Testis (tissue), 3 donors: ENCODE results near the gene E2F7. TPM values are rescaled to one million over a fixed set of nuclear protein-coding genes. Genes with fewer than 3 reads are reported as not detected.

Experiments
- DNase-seq: peaks from one replicate; pipeline ENCODE4 v3.0.0-alpha.2; 2019
- H3K27ac ChIP-seq, 2 donors: fragments of 200-600 bp; sonication (generic); one replicate each; pipeline ENCODE4 v1.5.1; 2019
- H3K27me3 ChIP-seq: fragments of 200-600 bp; sonication (generic); one replicate; pipeline ENCODE4 v1.5.1; 2019
- H3K36me3 ChIP-seq: fragments of 200-600 bp; sonication (generic); one replicate; pipeline ENCODE4 v1.5.1; 2017; ENCODE audit warnings: low read depth; ENCODE audit errors: missing control alignments
- H3K4me1 ChIP-seq: fragments of 200-600 bp; sonication (generic); one replicate; pipeline ENCODE4 v1.5.1; 2019
- H3K4me3 ChIP-seq, 2 donors: fragments of 200-600 bp; sonication (generic); one replicate each; pipeline ENCODE4 v1.5.1; 2017 to 2019
- H3K9me3 ChIP-seq: fragments of 200-600 bp; sonication (generic); one replicate; pipeline ENCODE4 v1.5.1; 2017
- POLR2A ChIP-seq: fragments of 450-650 bp; IDR thresholded peaks from one replicate; pipeline ENCODE4 v1.6.1; 2017; ENCODE audit warnings: antibody characterized with exemption, mild to moderate bottlenecking, moderate library complexity
- WGBS, 2 donors: methylation state at CpG; one replicate each; pipeline ENCODE4 v1.1.5; 2018; 5-methylcytosine and 5-hydroxymethylcytosine counted together
- intact Hi-C: fragments of 100-400 bp; cut with DNase I; formaldehyde crosslinking; loops from one replicate; pipeline ENCODE4 v1.15.1; 2023; ENCODE audit warnings: low total_unique reads
- polyA plus RNA-seq: library from polyadenylated mRNA; stranded (reverse); fragments of 350-450 nt; fragmentation: Illumina TruSeq; extraction: RNeasy Lipid Tissue Mini Kit (QIAGEN cat#74804); gene quantifications from one replicate; pipeline ENCODE4 v1.2.3, GENCODE V29; 2014; ENCODE audit warnings: low read depth, low replicate concordance; ENCODE audit not compliant: insufficient read depth
- total RNA-seq, 2 donors: library from RNA; depleted of rRNA; stranded (reverse); fragments of >200 nt; gene quantifications; one replicate each; pipeline ENCODE4 v1.2.3, GENCODE V29; 2016
- TF ChIP-seq, protein P1 (sequence below), 3 experiments: fragments of 450-650 bp in 2 of 3; fragments of 200-600 bp in 1 of 3; sonication (generic) in 1 of 3; IDR thresholded peaks; one replicate each; pipeline ENCODE4 v1.5.1; 2016 to 2019; ENCODE audit warnings: antibody characterized with exemption in 3 of 3, mild to moderate bottlenecking in 2 of 3, moderate library complexity in 1 of 3

Gene E2F7
- total and polyA plus RNA-seq, 3 donors from 2014 or later, result 1.9 to 4.2 (median 3.5) TPM

DNA sequence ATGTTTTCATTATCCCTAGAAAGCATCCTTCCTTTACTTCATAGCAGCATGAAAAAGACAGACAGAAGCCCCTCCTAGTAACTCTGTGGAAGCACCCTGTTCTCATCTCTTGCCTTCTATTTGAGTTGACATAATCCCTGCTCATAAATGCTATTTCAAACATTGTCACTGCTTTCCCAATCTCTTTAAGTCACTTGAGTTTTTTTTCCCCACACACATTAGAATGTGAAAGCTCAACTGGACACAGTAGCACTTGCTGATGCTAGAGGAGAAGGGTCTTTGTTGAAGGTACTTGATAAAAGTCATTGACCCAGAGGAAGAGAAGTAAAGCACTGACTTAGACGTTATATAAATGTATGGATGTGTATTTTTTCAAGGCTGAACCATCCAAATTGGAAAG, 3.0 kb downstream of the E2F7 start:
- H3K27me3 ChIP-seq, result no peaks in the 10 kb centered on the region
- intact Hi-C loops, result no loop called here
- no peaks in the 10 kb centered on the region for H3K4me1 ChIP-seq
- TF ChIP-seq, protein P1, sequence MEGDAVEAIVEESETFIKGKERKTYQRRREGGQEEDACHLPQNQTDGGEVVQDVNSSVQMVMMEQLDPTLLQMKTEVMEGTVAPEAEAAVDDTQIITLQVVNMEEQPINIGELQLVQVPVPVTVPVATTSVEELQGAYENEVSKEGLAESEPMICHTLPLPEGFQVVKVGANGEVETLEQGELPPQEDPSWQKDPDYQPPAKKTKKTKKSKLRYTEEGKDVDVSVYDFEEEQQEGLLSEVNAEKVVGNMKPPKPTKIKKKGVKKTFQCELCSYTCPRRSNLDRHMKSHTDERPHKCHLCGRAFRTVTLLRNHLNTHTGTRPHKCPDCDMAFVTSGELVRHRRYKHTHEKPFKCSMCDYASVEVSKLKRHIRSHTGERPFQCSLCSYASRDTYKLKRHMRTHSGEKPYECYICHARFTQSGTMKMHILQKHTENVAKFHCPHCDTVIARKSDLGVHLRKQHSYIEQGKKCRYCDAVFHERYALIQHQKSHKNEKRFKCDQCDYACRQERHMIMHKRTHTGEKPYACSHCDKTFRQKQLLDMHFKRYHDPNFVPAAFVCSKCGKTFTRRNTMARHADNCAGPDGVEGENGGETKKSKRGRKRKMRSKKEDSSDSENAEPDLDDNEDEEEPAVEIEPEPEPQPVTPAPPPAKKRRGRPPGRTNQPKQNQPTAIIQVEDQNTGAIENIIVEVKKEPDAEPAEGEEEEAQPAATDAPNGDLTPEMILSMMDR (IDR thresholded peaks at IDR 0.05), result no peak
- H3K27ac ChIP-seq, result no peak overlapping the region
- no peaks in the 10 kb centered on the region for H3K9me3 ChIP-seq
- WGBS, 2 donors, result 60 to 86% methylated on average over 1 of the region's 1 CpG
- H3K36me3 ChIP-seq, result no peaks in the 10 kb centered on the region
- DNase-seq, result no peak
- no peak overlapping the region for H3K4me3 ChIP-seq

DNA sequence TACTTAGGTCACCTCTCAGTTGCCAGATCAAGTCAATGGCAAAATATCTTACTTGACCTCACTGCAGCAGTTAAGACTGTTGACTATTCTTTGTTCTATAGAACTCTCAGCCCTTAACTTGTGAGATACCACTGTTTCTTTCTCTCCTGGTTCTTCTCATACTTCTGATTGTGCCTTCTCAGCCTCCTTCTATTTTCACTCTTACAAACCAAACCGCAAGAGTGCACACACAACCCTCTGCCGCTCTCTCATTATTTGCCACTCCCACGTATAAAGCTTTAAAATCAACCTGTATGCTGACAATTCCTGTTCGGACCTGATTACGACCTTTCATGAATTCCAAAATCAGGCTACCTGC, 4.5 kb downstream of the E2F7 start:
- TF ChIP-seq, protein P1 (IDR thresholded peaks at IDR 0.05), result no peak
- TF ChIP-seq POLR2A, result no peak
- WGBS, 2 donors, result 84 to 93% methylated on average over 5 of the region's 5 CpGs
- no peak overlapping the region for H3K27ac ChIP-seq
- H3K4me3 ChIP-seq, result no peak overlapping the region
- intact Hi-C loops, result no loop called here
- H3K4me1 ChIP-seq, result no peaks in the 10 kb centered on the region
- H3K27me3 ChIP-seq, result no peaks in the 10 kb centered on the region
- H3K9me3 ChIP-seq, result no peaks in the 10 kb centered on the region
- H3K36me3 ChIP-seq, result no peaks in the 10 kb centered on the region
- no peak for DNase-seq

DNA sequence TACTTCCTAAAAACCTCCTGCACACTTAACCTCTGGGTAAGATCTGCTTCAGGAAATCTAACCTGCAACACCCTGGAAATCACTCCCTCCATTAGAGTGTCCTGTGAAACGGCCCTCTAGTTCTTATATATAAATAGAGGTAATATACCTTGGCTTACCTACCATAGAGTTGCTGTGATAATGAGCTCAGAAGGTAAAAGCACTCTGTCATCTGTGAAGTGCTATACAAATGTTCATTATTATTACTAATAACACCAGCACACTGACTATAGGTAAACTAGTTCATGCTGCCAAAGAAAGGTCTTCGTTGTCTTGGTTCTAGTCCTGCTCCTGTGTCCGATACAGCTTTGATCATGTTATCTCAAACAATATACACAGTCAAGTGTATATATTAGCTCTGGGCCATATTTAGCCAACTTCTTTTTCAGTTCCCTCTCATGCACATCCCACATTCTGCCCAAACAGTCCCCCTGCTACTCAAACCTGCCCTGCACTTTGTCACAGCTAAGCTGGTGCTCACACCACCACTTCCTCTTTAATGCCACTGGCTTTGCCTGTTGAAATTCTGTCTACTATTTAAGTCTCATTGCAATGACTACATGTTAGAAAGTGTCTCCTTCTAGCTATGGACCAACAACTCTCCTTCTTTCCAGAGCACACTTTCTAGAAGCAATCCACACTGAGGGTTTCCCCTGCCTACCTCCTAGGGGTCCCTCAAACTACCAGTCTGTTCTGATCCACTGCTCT, 5.1 kb downstream of the E2F7 start:
- no peaks in the 10 kb centered on the region for H3K4me1 ChIP-seq
- H3K36me3 ChIP-seq, result no peaks in the 10 kb centered on the region
- intact Hi-C loops, result no loop called here
- TF ChIP-seq, protein P1 (IDR thresholded peaks at IDR 0.05), result no peak
- TF ChIP-seq POLR2A, result no peak
- DNase-seq, result no peak
- H3K27ac ChIP-seq, result no peak overlapping the region
- WGBS, 2 donors, result 85 to 94% methylated on average over 3 of the region's 3 CpGs
- no peaks in the 10 kb centered on the region for H3K27me3 ChIP-seq
- H3K9me3 ChIP-seq, result no peaks in the 10 kb centered on the region
- H3K4me3 ChIP-seq, result no peak overlapping the region

DNA sequence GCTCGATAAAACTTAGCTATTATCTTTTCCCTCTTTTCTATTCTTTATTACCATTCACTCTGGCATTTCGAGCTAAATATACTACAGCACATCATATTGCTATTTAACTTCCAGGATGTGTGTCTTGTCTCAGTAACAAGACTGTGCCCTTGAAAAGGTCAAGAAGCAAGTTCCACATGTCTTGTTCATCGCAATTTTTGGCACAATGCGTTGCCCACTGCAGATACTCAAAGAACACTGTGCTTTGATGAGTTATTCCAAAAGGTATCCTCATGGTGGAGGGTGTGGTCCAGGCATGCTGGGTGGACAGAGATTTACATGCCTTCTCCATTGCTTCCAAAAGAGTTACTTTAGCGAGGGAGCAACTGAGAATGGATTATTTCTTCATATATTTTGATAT, 6.6 kb downstream of the E2F7 start:
- Histone ChIP-seq H3K27ac (no peak overlapping the region), H3K27me3 (no peaks in the 10 kb centered on the region), H3K9me3 (no peaks in the 10 kb centered on the region), H3K36me3 (no peaks in the 10 kb centered on the region), H3K4me3 (no peak overlapping the region), H3K4me1 (no peaks in the 10 kb centered on the region)
- TF ChIP-seq POLR2A, result no peak
- TF ChIP-seq, protein P1 (IDR thresholded peaks at IDR 0.05), result no peak
- intact Hi-C loops, result no loop called here
- no peak for DNase-seq
- WGBS, 2 donors, result 83 to 89% methylated on average over 5 of the region's 5 CpGs

DNA sequence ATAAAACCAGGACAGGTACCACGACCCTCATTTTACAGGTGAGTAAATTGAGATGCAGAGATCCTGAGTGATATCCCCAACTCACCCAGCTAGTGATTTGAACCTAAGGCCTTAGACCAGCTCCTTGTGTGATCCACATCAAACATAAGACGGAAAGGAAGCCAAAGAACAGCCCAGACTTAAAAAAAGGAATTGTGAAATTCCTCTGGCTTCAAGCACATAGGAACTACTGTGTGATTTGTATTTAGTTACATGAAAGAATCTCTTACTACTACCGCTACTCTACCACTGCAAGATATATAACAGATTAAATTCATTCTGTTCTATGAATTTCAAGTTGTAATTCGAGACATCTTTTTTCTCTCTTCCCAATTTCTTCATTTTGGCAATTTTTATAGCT, 10.5 kb downstream of the E2F7 start:
- WGBS, 2 donors, result 89 to 94% methylated on average over 4 of the region's 4 CpGs
- Histone ChIP-seq H3K9me3 (no peaks in the 10 kb centered on the region), H3K4me1 (no peaks in the 10 kb centered on the region), H3K27ac (no peak overlapping the region), H3K4me3 (no peak overlapping the region), H3K36me3 (no peaks in the 10 kb centered on the region), H3K27me3 (no peaks in the 10 kb centered on the region)
- intact Hi-C loops, result no loop called here
- DNase-seq, result no peak
- no peak for TF ChIP-seq POLR2A
- TF ChIP-seq, protein P1 (IDR thresholded peaks at IDR 0.05), result no peak
